Stimulated activated CD8-positive, alpha-beta memory T cell treated with anti-CD3 and anti-CD28 coated beads, Interleukin-12 subunit alpha, Interleukin-12 subunit beta, amount 100 ng/mL, for 24 hours (primary cell): ENCODE results near the gene MKLN1.

Experiments
- DNase-seq: peaks from one replicate; pipeline ENCODE4 v3.0.0-alpha.2; 2020; ENCODE audit errors: extremely low read depth

MKLN1 gene

GRCh38 chr7:131354390-131354789 is 26.7 kb downstream of the MKLN1 start:
- no peak for DNase-seq

GRCh38 chr7:131355917-131356777 is 28.5 kb downstream of the MKLN1 start:
- no peak for DNase-seq

GRCh38 chr7:131357282-131357880 is 29.7 kb downstream of the MKLN1 start:
- no peak for DNase-seq

GRCh38 chr7:131358636-131359035 is 31.0 kb downstream of the MKLN1 start:
- DNase-seq, result no peak

GRCh38 chr7:131359136-131359776 is 31.6 kb downstream of the MKLN1 start:
- no peak for DNase-seq

- DNase-seq, result no peak
Measured at GRCh38 chr7:131363719-131364118, 36.0 kb downstream of the MKLN1 start.

- no peak for DNase-seq
Measured at GRCh38 chr7:131364767-131365344, 37.2 kb downstream of the MKLN1 start.

- DNase-seq, result no peak
Measured at GRCh38 chr7:131365838-131366237, 38.2 kb downstream of the MKLN1 start.

GRCh38 chr7:131369354-131369753 is 41.7 kb downstream of the MKLN1 start:
- no peak for DNase-seq

- no peak for DNase-seq
Measured at GRCh38 chr7:131370523-131370968, 42.9 kb downstream of the MKLN1 start.

- DNase-seq, result no peak
Measured at GRCh38 chr7:131371411-131371810, 43.7 kb downstream of the MKLN1 start.

GRCh38 chr7:131372554-131372953 is 44.9 kb downstream of the MKLN1 start:
- DNase-seq, result no peak

- no peak for DNase-seq
Measured at GRCh38 chr7:131374821-131375220, 47.1 kb downstream of the MKLN1 start.

- no peak for DNase-seq
Measured at GRCh38 chr7:131381069-131381838, 53.6 kb downstream of the MKLN1 start.

GRCh38 chr7:131383417-131384285 is 56.0 kb downstream of the MKLN1 start:
- no peak for DNase-seq

- DNase-seq, result no peak
Measured at GRCh38 chr7:131384286-131384635, 56.6 kb downstream of the MKLN1 start.

- no peak for DNase-seq
Measured at GRCh38 chr7:131385039-131385605, 57.4 kb downstream of the MKLN1 start.

GRCh38 chr7:131388126-131388525 is 60.5 kb downstream of the MKLN1 start:
- no peak for DNase-seq

GRCh38 chr7:131390275-131390674 is 62.6 kb downstream of the MKLN1 start:
- no peak for DNase-seq

- DNase-seq, result no peak
Measured at GRCh38 chr7:131391145-131391544, 63.5 kb downstream of the MKLN1 start.
